Measurements from ENCODE around the gene TCEAL1.

GRCh38 chrX:103585411-103586313 lies 43.1 kb upstream of the TCEAL1 start, which contains the start of gene TCEAL4:
- TF ChIP-seq EZH2 (IDR thresholded peaks at IDR 0.05; ENCODE audit: borderline replicate concordance, low read depth, low read length, severe bottlenecking): no peak
- TF ChIP-seq CTCF (IDR thresholded peaks at IDR 0.05; ENCODE audit: borderline replicate concordance, extremely low read depth, low read length, poor library complexity, severe bottlenecking): no peak

Data from DND-41 (cell line).